Esophagus squamous epithelium (tissue), 5 donors: Measurements from ENCODE around the gene PLXDC1. TPM values are rescaled to one million over a fixed set of nuclear protein-coding genes. Genes with fewer than 3 reads are reported as not detected.
"Not testable (repeated sequence)": the region's sequence is repeated elsewhere in the genome, so short reads cannot be mapped to it uniquely, and the experiment has no call there.

Experiments
- DNase-seq: peaks from one replicate; lab custom pipeline; 2025; lab: John Stamatoyannopoulos, UW
- H3K27ac ChIP-seq, 4 donors: fragments of 200-600 bp; sonication (generic); one replicate each; pipeline ENCODE4 v1.5.1; 2016 to 2019; ENCODE audit warnings: mild to moderate bottlenecking in 1 of 4
- H3K27me3 ChIP-seq, 4 donors: fragments of 200-600 bp; sonication (generic); 1 replicate in 3 of 4; 2 replicates in 1 of 4; pipeline versions ENCODE4 v1.5.1 to v1.6.0; 2017 to 2021; ENCODE audit warnings: antibody characterized with exemption in 1 of 4
- H3K36me3 ChIP-seq, 3 donors: fragments of 200-600 bp; sonication (generic); one replicate each; pipeline ENCODE4 v1.5.1; 2016 to 2019
- H3K4me1 ChIP-seq, 3 donors: fragments of 200-600 bp; sonication (generic); one replicate each; pipeline ENCODE4 v1.5.1; 2017 to 2019
- H3K4me3 ChIP-seq, 4 donors: fragments of 200-600 bp; sonication (generic); 1 replicate in 3 of 4; 2 replicates in 1 of 4; pipeline ENCODE4 v1.5.1; 2016 to 2019; ENCODE audit warnings: mild to moderate bottlenecking in 2 of 4, moderate library complexity in 1 of 4
- H3K9me3 ChIP-seq, 3 donors: fragments of 200-600 bp; sonication (generic); one replicate each; pipeline ENCODE4 v1.5.1; 2016 to 2019
- POLR2A ChIP-seq, 4 donors: fragments of 450-650 bp; IDR thresholded peaks; one replicate each; pipeline ENCODE4 v1.6.1; 2017; ENCODE audit warnings: antibody characterized with exemption in 4 of 4, mild to moderate bottlenecking in 4 of 4, moderate library complexity in 3 of 4
- WGBS, 2 donors: methylation state at CpG; one replicate each; pipeline ENCODE4 v1.1.5; 2018; 5-methylcytosine and 5-hydroxymethylcytosine counted together
- intact Hi-C: fragments of 100-400 bp; cut with DNase I; formaldehyde crosslinking; loops from one replicate; pipeline ENCODE4 v1.15.0; 2022
- total RNA-seq, 4 donors: library from RNA; depleted of rRNA; stranded (reverse); fragments of >200 nt; gene quantifications; one replicate each; pipeline ENCODE4 v1.1.0, GENCODE V29; 2016
- TF ChIP-seq, protein P1 (sequence below), 6 experiments: fragments of 450-650 bp in 4 of 6; fragments of 200-600 bp in 2 of 6; sonication (generic) in 2 of 6; IDR thresholded peaks; one replicate each; pipeline ENCODE4 v1.5.1; 2016 to 2019; ENCODE audit warnings: antibody characterized with exemption in 6 of 6, mild to moderate bottlenecking in 4 of 6, moderate library complexity in 4 of 6
- donor health status: DM: yes; HTN: yes; CAD: no.

Gene PLXDC1
- total RNA-seq, 4 donors from 2014 or later, result 1.2 to 7.2 (median 4.6) TPM

DNA sequence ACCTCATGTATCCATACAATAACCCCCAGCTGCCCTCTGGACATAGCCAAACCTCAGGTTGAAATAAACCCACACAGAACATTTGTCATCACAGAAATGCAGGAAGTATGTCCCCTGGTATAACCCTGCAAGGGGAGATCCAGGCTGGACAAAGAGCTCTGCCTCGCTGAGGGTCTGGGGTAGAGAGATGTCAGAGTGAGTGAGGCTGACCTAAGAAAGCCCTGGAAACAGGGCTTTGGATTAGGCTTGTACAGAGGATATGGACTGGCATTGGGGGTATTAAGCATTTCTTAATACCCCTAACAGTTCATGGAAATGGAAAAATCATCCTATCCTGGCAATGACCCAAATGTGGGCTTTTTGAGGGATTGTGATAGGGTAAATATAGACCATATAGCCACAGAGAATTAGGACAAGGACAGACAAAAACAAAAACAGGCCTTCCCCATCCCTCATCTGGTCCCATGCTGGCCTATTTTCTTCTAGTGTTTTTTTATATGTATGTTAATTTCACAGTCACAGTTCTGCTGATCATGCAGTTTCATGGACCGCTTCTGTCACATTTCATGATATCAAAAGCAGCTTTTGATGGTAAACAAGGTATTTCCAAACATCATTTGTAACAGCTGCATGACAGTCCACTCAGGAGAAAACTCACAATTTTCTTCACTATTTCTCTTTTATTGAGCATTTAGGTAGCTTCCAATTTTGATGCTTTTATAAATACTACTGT, 26.1 kb downstream of the PLXDC1 start:
- WGBS, 2 donors, result 70 to 81% methylated on average over 2 of the region's 2 CpGs
- Histone ChIP-seq H3K27ac (no peak overlapping the region), H3K9me3 (no peaks in the 10 kb centered on the region), H3K27me3 (no peaks in the 10 kb centered on the region), H3K4me3 (no peak overlapping the region), H3K4me1 (peaks cover 0 to 8% (median 0%) of the 10 kb centered on the region in 3 donors), H3K36me3 (no peaks in the 10 kb centered on the region)
- intact Hi-C loops, result no loop called here
- no peak for DNase-seq
- TF ChIP-seq, protein P1, sequence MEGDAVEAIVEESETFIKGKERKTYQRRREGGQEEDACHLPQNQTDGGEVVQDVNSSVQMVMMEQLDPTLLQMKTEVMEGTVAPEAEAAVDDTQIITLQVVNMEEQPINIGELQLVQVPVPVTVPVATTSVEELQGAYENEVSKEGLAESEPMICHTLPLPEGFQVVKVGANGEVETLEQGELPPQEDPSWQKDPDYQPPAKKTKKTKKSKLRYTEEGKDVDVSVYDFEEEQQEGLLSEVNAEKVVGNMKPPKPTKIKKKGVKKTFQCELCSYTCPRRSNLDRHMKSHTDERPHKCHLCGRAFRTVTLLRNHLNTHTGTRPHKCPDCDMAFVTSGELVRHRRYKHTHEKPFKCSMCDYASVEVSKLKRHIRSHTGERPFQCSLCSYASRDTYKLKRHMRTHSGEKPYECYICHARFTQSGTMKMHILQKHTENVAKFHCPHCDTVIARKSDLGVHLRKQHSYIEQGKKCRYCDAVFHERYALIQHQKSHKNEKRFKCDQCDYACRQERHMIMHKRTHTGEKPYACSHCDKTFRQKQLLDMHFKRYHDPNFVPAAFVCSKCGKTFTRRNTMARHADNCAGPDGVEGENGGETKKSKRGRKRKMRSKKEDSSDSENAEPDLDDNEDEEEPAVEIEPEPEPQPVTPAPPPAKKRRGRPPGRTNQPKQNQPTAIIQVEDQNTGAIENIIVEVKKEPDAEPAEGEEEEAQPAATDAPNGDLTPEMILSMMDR (IDR thresholded peaks at IDR 0.05), result no peak
- no peak for TF ChIP-seq POLR2A (IDR thresholded peaks at IDR 0.05)

DNA sequence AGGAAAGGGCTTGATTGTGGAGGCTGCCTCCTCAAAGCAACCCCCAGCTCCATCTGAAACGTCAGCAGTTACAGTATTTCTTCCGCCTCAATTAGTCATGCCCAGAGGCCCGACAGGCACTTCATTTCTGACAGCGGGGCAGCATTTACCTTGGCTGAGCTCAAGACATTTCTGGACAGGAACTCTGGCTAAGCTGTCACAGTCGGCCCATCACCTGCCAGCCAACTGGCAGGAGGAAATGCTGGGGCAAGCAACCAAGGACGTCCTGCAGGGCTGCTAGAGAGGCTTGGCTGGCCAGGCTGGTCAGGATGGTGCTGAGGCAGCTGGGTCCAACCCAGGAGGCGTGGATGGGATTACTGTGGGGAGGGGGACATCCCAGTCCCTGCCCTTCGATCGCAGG, 27.8 kb downstream of the PLXDC1 start:
- Histone ChIP-seq H3K4me1 (peaks cover 0 to 8% (median 0%) of the 10 kb centered on the region in 3 donors), H3K27ac (no peak overlapping the region), H3K27me3 (no peaks in the 10 kb centered on the region), H3K9me3 (no peaks in the 10 kb centered on the region), H3K4me3 (no peak overlapping the region), H3K36me3 (no peaks in the 10 kb centered on the region)
- WGBS, 2 donors, result 49 to 63% methylated on average over 4 to 6 of the region's 9 CpGs
- intact Hi-C loops, result no loop called here
- TF ChIP-seq, protein P1 (IDR thresholded peaks at IDR 0.05), result no peak
- DNase-seq, result no peak

DNA sequence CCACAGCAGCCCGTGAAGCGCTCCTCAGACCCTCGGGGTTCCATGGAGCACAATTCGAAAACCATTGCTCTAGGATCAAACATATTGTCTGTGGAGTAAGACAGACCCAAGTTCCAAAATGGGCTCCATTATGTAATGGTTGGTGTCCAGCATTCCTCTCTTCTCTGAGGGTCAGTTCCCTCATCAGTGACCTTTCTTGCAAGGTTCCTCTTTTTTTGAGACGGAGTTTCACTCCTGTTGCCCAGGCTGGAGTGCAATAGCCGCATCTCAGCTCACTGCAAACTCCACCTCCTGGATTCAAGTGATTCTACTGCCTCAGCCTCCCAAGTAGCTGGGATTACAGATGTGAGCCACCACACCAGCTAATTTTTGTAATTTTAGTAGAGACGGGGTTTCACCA, 28.4 kb downstream of the PLXDC1 start:
- intact Hi-C loops, result no loop called here
- Histone ChIP-seq H3K4me1 (peaks cover 0 to 8% (median 0%) of the 10 kb centered on the region in 3 donors), H3K27ac (no peak overlapping the region), H3K9me3 (no peaks in the 10 kb centered on the region), H3K27me3 (no peaks in the 10 kb centered on the region), H3K4me3 (no peak overlapping the region), H3K36me3 (no peaks in the 10 kb centered on the region)
- TF ChIP-seq, protein P1 (IDR thresholded peaks at IDR 0.05), result no peak
- TF ChIP-seq POLR2A (IDR thresholded peaks at IDR 0.05), result no peak
- 85 to 91% methylated on average over 5 to 6 of the region's 7 CpGs for WGBS, 2 donors
- DNase-seq, result no peak

DNA sequence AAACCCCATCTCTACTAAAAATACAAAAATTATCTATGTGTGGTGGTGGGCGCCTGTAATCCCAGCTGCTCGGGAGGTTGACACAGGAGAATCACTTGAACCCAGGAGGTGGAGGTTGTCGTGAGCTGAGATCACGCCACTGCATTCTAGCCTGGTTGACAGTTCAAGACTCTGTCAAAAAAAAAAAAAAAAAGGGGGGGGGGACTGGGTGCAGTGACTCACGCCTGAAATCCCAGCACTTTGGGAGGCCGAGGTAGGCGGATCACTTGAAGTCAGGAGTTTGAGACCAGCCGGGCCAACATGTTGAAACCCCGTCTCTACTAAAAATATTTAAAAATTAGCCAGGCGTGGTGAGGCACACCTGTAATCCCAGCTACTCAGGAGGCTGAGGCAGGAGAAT, 29.5 kb downstream of the PLXDC1 start:
- intact Hi-C loops, H3K36me3 ChIP-seq, H3K27me3 ChIP-seq, H3K27ac ChIP-seq, DNase-seq, H3K4me1 ChIP-seq, H3K4me3 ChIP-seq, H3K9me3 ChIP-seq: not testable (repeated sequence)
- WGBS, 2 donors, result 77 to 84% methylated on average over 7 to 9 of the region's 10 CpGs

DNA sequence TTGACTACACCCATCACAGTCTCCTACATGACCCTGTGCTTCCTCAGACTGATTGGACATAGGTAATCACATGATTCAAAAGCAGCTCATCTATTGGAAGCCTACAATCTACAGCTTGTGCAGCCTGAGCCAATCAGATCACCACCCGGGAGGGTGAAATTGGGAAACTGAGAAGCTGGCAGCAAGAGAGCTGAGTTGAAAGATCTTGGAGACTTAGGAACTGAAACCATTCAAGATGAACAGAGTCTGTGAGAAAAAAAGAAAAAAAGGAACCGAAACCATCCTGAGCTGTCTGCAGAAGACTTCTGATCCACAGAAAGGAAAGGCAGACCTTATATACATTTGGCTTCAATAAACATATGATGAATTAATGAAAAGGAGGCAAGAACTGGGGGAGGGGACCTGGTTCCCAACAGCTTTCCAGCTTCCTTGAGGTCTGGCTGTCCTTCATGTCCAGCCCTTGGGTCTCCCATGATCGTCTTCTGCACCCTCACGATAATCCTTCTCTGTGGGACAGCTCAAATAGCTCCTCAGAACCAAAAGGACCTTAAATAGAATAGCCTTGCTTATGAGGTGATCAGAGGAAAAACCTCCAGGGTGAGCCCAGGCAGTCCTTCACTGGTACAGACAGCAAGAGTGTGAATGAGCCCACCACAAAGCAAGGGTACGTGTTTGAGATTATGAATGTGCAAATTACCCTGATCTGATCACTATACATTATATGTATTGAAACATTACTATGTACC, 32.6 kb downstream of the PLXDC1 start:
- WGBS, 2 donors, result 75 to 89% methylated on average over 4 to 5 of the region's 5 CpGs
- H3K4me1 ChIP-seq, result peaks cover 0 to 16% (median 0%) of the 10 kb centered on the region in 3 donors
- TF ChIP-seq POLR2A (IDR thresholded peaks at IDR 0.05), result no peak
- TF ChIP-seq, protein P1 (IDR thresholded peaks at IDR 0.05), result no peak
- intact Hi-C loops, result no loop called here
- H3K36me3 ChIP-seq, result no peaks in the 10 kb centered on the region
- no peak for DNase-seq
- no peaks in the 10 kb centered on the region for H3K9me3 ChIP-seq
- no peak overlapping the region for H3K27ac ChIP-seq
- H3K27me3 ChIP-seq, result no peaks in the 10 kb centered on the region
- H3K4me3 ChIP-seq, result no peak overlapping the region
